ENCODE results near the gene EVI2B.
"Not testable (repeated sequence)": the region's sequence is repeated elsewhere in the genome, so short reads cannot be mapped to it uniquely, and the experiment has no call there.

The EVI2B gene

GRCh38 chr17:31269036-31269577, 44.7 kb downstream of the EVI2B start:
- no peak for DNase-seq

- no peak for DNase-seq
Measured at GRCh38 chr17:31266042-31266441, 47.8 kb downstream of the EVI2B start.

GRCh38 chr17:31262923-31263322, 50.9 kb downstream of the EVI2B start:
- DNase-seq: not testable (repeated sequence)

- no peak for DNase-seq
Measured at GRCh38 chr17:31261601-31262000, 52.3 kb downstream of the EVI2B start.

- DNase-seq: no peak
Measured at GRCh38 chr17:31260151-31260550, 53.7 kb downstream of the EVI2B start.

GRCh38 chr17:31256936-31257335, 56.9 kb downstream of the EVI2B start:
- no peak for DNase-seq

- no peak for DNase-seq
Measured at GRCh38 chr17:31254654-31255053, 59.2 kb downstream of the EVI2B start.

Measured in C1 segment of cervical spinal cord (tissue), 14 donors.